Urinary bladder (tissue), 4 donors: ENCODE results near the gene FCGBP. TPM values are rescaled to one million over a fixed set of nuclear protein-coding genes. Genes with fewer than 3 reads are reported as not detected.
"Not testable (repeated sequence)": the region's sequence is repeated elsewhere in the genome, so short reads cannot be mapped to it uniquely, and the experiment has no call there.

ENCODE experiments used
- DNase-seq: peaks from one replicate; pipeline ENCODE4 v3.0.0-alpha.2; 2015; ENCODE audit errors: extremely low spot score
- H3K27ac ChIP-seq: one replicate; pipeline ENCODE4 v1.5.1; 2013; ENCODE audit warnings: low read depth, mild to moderate bottlenecking, moderate library complexity
- H3K36me3 ChIP-seq: one replicate; pipeline ENCODE4 v1.6.1; 2013; ENCODE audit warnings: mild to moderate bottlenecking, moderate library complexity; ENCODE audit not compliant: insufficient read depth
- H3K4me1 ChIP-seq: one replicate; pipeline ENCODE4 v1.6.1; 2013; ENCODE audit warnings: mild to moderate bottlenecking, moderate library complexity; ENCODE audit not compliant: insufficient read depth
- H3K4me3 ChIP-seq: one replicate; pipeline ENCODE4 v1.5.1; 2013; ENCODE audit warnings: low read depth, low read length
- WGBS: extraction: QIAGEN DNeasy Blood & Tissue Kit; methylation state at CpG from one replicate; pipeline ENCODE4 v1.1.7; 2013; 5-methylcytosine and 5-hydroxymethylcytosine counted together
- polyA plus RNA-seq: library from polyadenylated mRNA; stranded (reverse); fragments of 200-250 nt; gene quantifications from one replicate; pipeline ENCODE4 v1.2.3, GENCODE V29; 2013
- total RNA-seq: library from RNA; depleted of rRNA; stranded (reverse); fragments of >200 nt; gene quantifications from one replicate; pipeline ENCODE4 v1.2.3, GENCODE V29; 2014
- donor health status: healthy with polysubstance abuse.
- donor health status: healthy.

The FCGBP gene
- total and polyA plus RNA-seq, 2 donors = 7.7 to 9.4 TPM

GRCh38 chr19:39885821-39886554 lies 48.4 kb downstream of the FCGBP start:
- 86% methylated on average over 24 of the region's 30 CpGs for WGBS
- DNase-seq, H3K27ac ChIP-seq, H3K4me3 ChIP-seq, H3K36me3 ChIP-seq, H3K4me1 ChIP-seq: not testable (repeated sequence)

- not testable (repeated sequence) for H3K4me3 ChIP-seq, DNase-seq, H3K4me1 ChIP-seq, H3K27ac ChIP-seq, H3K36me3 ChIP-seq
- whole genome bisulfite sequencing = 78% methylated on average over 4 of the region's 9 CpGs
Measured at GRCh38 chr19:39884721-39885120, 49.7 kb downstream of the FCGBP start.

Other genes with a start within 250 kb of the FCGBP start
- gene LGALS14, start 230.2 kb downstream of the FCGBP start, total RNA-seq = not detected
- gene LGALS14, start 230.2 kb downstream of the FCGBP start, polyA plus RNA-seq = not detected
- gene CLC, start 196.6 kb downstream of the FCGBP start, total RNA-seq = 0.90 TPM
- gene CLC, start 196.6 kb downstream of the FCGBP start, polyA plus RNA-seq = not detected
- not detected for gene LEUTX, start 155.8 kb downstream of the FCGBP start, total RNA-seq
- gene LEUTX, start 155.8 kb downstream of the FCGBP start, polyA plus RNA-seq = not detected
- 12.6 TPM for gene DYRK1B, start 100.5 kb downstream of the FCGBP start, total RNA-seq
- gene DYRK1B, start 100.5 kb downstream of the FCGBP start, polyA plus RNA-seq = 17.2 TPM
- gene FBL, start 88.3 kb downstream of the FCGBP start, total RNA-seq = 146 TPM
- gene FBL, start 88.3 kb downstream of the FCGBP start, polyA plus RNA-seq = 281 TPM
- 45.2 TPM for gene PSMC4, start 36.5 kb upstream of the FCGBP start, total RNA-seq
- 81.4 TPM for gene PSMC4, start 36.5 kb upstream of the FCGBP start, polyA plus RNA-seq
- 23.4 TPM for gene ZNF546, start 62.4 kb upstream of the FCGBP start, total RNA-seq
- 2.3 TPM for gene ZNF546, start 62.4 kb upstream of the FCGBP start, polyA plus RNA-seq
- gene ZNF780B, start 121.6 kb upstream of the FCGBP start, total RNA-seq = 45.3 TPM
- gene ZNF780B, start 121.6 kb upstream of the FCGBP start, polyA plus RNA-seq = 9.8 TPM
- gene ZNF780A, start 156.3 kb upstream of the FCGBP start, total RNA-seq = 33.3 TPM
- 7.2 TPM for gene ZNF780A, start 156.3 kb upstream of the FCGBP start, polyA plus RNA-seq